ENCODE results near the gene GH2.
"Not testable (repeated sequence)": the region's sequence is repeated elsewhere in the genome, so short reads cannot be mapped to it uniquely, and the experiment has no call there.

The GH2 gene

DNA sequence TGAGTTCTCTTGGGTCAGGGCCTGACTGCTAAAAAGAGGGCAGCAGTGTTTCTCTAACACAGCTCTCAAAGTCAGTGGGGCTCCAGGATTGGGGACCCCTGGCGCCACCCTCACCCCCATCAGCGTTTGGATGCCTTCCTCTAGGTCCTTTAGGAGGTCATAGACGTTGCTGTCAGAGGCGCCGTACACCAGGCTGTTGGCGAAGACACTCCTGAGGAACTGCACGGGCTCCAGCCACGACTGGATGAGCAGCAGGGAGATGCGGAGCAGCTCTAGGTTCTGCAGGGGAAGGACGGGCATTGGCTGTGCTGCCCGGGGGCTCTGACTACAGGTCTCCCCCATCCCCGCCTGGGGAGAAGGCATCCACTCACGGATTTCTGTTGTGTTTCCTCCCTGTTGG lies 35.9 kb upstream of the GH2 start:
- Histone ChIP-seq H3K4me2 (ENCODE audit: low read length) (no peak overlapping the region), H3K4me3 (ENCODE audit: low read depth, low read length, poor library complexity, severe bottlenecking) (no peak overlapping the region), H3K9me3 (ENCODE audit: low read length) (no peaks in the 10 kb centered on the region), H3K9ac (ENCODE audit: low read length) (no peak overlapping the region), H3F3A (ENCODE audit: insufficient read depth, low read length) (no peaks in the 10 kb centered on the region), H3K79me2 (ENCODE audit: insufficient read depth, low read length) (no peaks in the 10 kb centered on the region), H3K27ac (ENCODE audit: low read depth, low read length, poor library complexity, severe bottlenecking) (no peak overlapping the region), H3K9me2 (ENCODE audit: low read depth, low read length) (no peaks in the 10 kb centered on the region), H3K4me1 (ENCODE audit: insufficient read depth, low read length, severe bottlenecking) (peaks cover 48% of the 10 kb centered on the region), H4K20me1 (ENCODE audit: insufficient read depth, low read length) (no peaks in the 10 kb centered on the region), H3K27me3 (ENCODE audit: insufficient read depth, low read length) (no peaks in the 10 kb centered on the region; the same call in 1 of the 2 replicates), H3K36me3 (ENCODE audit: insufficient read depth, low read length) (no peaks in the 10 kb centered on the region), H2AFZ (ENCODE audit: low read length) (no peak overlapping the region)
- TF ChIP-seq EZH2 (IDR thresholded peaks at IDR 0.05; ENCODE audit: borderline replicate concordance, low read length), result no peak
- TF ChIP-seq, protein P1, sequence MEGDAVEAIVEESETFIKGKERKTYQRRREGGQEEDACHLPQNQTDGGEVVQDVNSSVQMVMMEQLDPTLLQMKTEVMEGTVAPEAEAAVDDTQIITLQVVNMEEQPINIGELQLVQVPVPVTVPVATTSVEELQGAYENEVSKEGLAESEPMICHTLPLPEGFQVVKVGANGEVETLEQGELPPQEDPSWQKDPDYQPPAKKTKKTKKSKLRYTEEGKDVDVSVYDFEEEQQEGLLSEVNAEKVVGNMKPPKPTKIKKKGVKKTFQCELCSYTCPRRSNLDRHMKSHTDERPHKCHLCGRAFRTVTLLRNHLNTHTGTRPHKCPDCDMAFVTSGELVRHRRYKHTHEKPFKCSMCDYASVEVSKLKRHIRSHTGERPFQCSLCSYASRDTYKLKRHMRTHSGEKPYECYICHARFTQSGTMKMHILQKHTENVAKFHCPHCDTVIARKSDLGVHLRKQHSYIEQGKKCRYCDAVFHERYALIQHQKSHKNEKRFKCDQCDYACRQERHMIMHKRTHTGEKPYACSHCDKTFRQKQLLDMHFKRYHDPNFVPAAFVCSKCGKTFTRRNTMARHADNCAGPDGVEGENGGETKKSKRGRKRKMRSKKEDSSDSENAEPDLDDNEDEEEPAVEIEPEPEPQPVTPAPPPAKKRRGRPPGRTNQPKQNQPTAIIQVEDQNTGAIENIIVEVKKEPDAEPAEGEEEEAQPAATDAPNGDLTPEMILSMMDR (IDR thresholded peaks at IDR 0.05; ENCODE audit: low read length), result no peak

DNA sequence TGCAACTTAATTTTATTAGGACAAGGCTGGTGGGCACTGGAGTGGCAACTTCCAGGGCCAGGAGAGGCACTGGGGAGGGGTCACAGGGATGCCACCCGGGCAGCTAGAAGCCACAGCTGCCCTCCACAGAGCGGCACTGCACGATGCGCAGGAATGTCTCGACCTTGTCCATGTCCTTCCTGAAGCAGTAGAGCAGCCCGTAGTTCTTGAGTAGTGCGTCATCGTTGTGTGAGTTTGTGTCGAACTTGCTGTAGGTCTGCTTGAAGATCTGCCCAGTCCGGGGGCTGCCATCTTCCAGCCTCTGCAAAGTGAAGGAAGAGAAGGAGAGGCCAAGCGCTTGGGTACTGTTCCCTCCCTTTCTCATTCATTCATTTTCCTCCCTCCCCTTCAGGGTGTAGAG lies 35.5 kb upstream of the GH2 start:
- H2AFZ ChIP-seq (ENCODE audit: low read length); H3K4me2 ChIP-seq (ENCODE audit: low read length); H3K9me2 ChIP-seq (ENCODE audit: low read depth, low read length); H3K79me2 ChIP-seq (ENCODE audit: insufficient read depth, low read length); H3K9me3 ChIP-seq (ENCODE audit: low read length); H3K4me3 ChIP-seq (ENCODE audit: low read depth, low read length, poor library complexity, severe bottlenecking); H3K27ac ChIP-seq (ENCODE audit: low read depth, low read length, poor library complexity, severe bottlenecking); H3K27me3 ChIP-seq (ENCODE audit: insufficient read depth, low read length); H4K20me1 ChIP-seq (ENCODE audit: insufficient read depth, low read length); H3K36me3 ChIP-seq (ENCODE audit: insufficient read depth, low read length); H3K9ac ChIP-seq (ENCODE audit: low read length); H3F3A ChIP-seq (ENCODE audit: insufficient read depth, low read length): not testable (repeated sequence)
- H3K4me1 ChIP-seq (ENCODE audit: insufficient read depth, low read length, severe bottlenecking), result peaks cover 44% of the 10 kb centered on the region

DNA sequence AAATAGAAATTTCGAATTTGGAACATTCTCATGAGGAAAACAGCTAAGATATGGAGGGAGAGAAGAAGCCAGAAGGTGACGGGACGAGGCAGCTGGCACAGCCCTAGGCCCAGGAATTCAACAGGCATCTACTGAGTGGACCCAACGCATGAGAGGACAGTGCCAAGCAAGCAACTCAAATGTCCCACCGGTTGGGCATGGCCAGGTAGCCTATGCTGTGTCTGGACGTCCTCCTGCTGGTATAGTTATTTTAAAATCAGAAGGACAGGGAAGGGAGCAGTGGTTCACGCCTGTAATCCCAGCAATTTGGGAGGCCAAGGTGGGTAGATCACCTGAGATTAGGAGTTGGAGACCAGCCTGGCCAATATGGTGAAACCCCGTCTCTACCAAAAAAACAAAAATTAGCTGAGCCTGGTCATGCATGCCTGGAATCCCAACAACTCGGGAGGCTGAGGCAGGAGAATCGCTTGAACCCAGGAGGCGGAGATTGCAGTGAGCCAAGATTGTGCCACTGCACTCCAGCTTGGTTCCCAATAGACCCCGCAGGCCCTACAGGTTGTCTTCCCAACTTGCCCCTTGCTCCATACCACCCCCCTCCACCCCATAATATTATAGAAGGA lies 34.9 kb upstream of the GH2 start:
- Histone ChIP-seq H3K9me3 (ENCODE audit: low read length) (no peaks in the 10 kb centered on the region), H2AFZ (ENCODE audit: low read length) (no peak overlapping the region), H3K4me1 (ENCODE audit: insufficient read depth, low read length, severe bottlenecking) (peaks cover 39% of the 10 kb centered on the region), H3K9ac (ENCODE audit: low read length) (no peak overlapping the region), H3K27ac (ENCODE audit: low read depth, low read length, poor library complexity, severe bottlenecking) (no peak overlapping the region), H3K36me3 (ENCODE audit: insufficient read depth, low read length) (no peaks in the 10 kb centered on the region), H3F3A (ENCODE audit: insufficient read depth, low read length) (no peaks in the 10 kb centered on the region), H3K79me2 (ENCODE audit: insufficient read depth, low read length) (no peaks in the 10 kb centered on the region), H3K27me3 (ENCODE audit: insufficient read depth, low read length) (no peaks in the 10 kb centered on the region; the same call in 1 of the 2 replicates), H4K20me1 (ENCODE audit: insufficient read depth, low read length) (no peaks in the 10 kb centered on the region), H3K4me3 (ENCODE audit: low read depth, low read length, poor library complexity, severe bottlenecking) (no peak overlapping the region), H3K9me2 (ENCODE audit: low read depth, low read length) (no peaks in the 10 kb centered on the region), H3K4me2 (ENCODE audit: low read length) (no peak overlapping the region)
- TF ChIP-seq, protein P1 (IDR thresholded peaks at IDR 0.05; ENCODE audit: low read length), result no peak

DNA sequence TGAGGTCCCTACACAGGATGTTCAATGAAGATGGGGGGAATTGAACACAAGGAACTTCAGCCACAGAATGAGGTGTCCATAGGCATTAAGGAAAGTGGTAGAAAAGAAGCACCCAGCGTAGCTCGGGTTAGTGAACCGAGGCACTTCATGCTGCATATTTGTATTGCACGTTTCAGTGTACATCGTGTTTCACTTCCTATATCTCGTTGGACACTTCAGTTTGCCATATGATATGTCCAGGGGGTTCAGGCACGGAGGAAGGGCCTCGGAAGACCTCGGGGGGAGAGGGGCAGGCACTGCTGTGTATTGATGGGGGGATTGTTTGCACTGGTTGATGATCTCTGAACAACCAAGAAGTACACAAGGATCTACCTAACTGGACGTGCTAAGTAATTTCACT lies 34.0 kb upstream of the GH2 start:
- not testable (repeated sequence) for H2AFZ ChIP-seq (ENCODE audit: low read length); H3K79me2 ChIP-seq (ENCODE audit: insufficient read depth, low read length); H3K36me3 ChIP-seq (ENCODE audit: insufficient read depth, low read length); H4K20me1 ChIP-seq (ENCODE audit: insufficient read depth, low read length); H3K9me2 ChIP-seq (ENCODE audit: low read depth, low read length); H3K27me3 ChIP-seq (ENCODE audit: insufficient read depth, low read length); H3K4me3 ChIP-seq (ENCODE audit: low read depth, low read length, poor library complexity, severe bottlenecking); H3F3A ChIP-seq (ENCODE audit: insufficient read depth, low read length); H3K9ac ChIP-seq (ENCODE audit: low read length); H3K27ac ChIP-seq (ENCODE audit: low read depth, low read length, poor library complexity, severe bottlenecking); H3K9me3 ChIP-seq (ENCODE audit: low read length)
- peaks cover 31% of the 10 kb centered on the region for H3K4me1 ChIP-seq (ENCODE audit: insufficient read depth, low read length, severe bottlenecking)
- H3K4me2 ChIP-seq (ENCODE audit: low read length), result peak overlapping the region; percentile 42; the same call in 1 of the 2 replicates

All from OCI-LY1 (cell line).